HG03064 (cell line): ENCODE measurements around the gene MIDN.

Source experiments
- ATAC-seq: cut with Tn5 transposase; IDR thresholded peaks from one replicate; pipeline ENCODE4 v1.9.1; 2021; ENCODE audit warnings: low read depth; ENCODE audit not compliant: unreplicated experiment

Gene MIDN

GRCh38 chr19:1278713-1279660 is 30.6 kb downstream of the MIDN start:
- ATAC-seq: no peak

- no peak for ATAC-seq
These were observed 31.5 kb downstream of the MIDN start for GRCh38 chr19:1279782-1280341.

GRCh38 chr19:1280636-1281568 is 32.5 kb downstream of the MIDN start:
- no peak for ATAC-seq

GRCh38 chr19:1281569-1282287 is 33.3 kb downstream of the MIDN start:
- ATAC-seq: no peak

- ATAC-seq: no peak
These were observed 34.3 kb downstream of the MIDN start for GRCh38 chr19:1282588-1283206.

GRCh38 chr19:1283207-1283916 is 35.0 kb downstream of the MIDN start:
- ATAC-seq: no peak

GRCh38 chr19:1283917-1284292 is 35.5 kb downstream of the MIDN start:
- no peak for ATAC-seq

- ATAC-seq: no peak
These were observed 36.1 kb downstream of the MIDN start for GRCh38 chr19:1284293-1284978.

- ATAC-seq: no peak
These were observed 36.8 kb downstream of the MIDN start for GRCh38 chr19:1284979-1285736.

- ATAC-seq: no peak
These were observed 37.5 kb downstream of the MIDN start, which contains the start of gene EFNA2 for GRCh38 chr19:1285737-1286360. TSS of gene EFNA2 (plus strand) at chr19:1285873. CDS start at chr19:1286169, 296 bp downstream.

- no peak for ATAC-seq
These were observed 38.3 kb downstream of the MIDN start for GRCh38 chr19:1286487-1287353.

- ATAC-seq: no peak
These were observed 39.2 kb downstream of the MIDN start for GRCh38 chr19:1287354-1288225.

GRCh38 chr19:1288226-1288612 is 39.8 kb downstream of the MIDN start:
- no peak for ATAC-seq

GRCh38 chr19:1288833-1289685 is 40.7 kb downstream of the MIDN start:
- ATAC-seq: no peak

- ATAC-seq: no peak
These were observed 41.3 kb downstream of the MIDN start for GRCh38 chr19:1289686-1290025.
